ENCODE data around the gene CT47C1.

DNA sequence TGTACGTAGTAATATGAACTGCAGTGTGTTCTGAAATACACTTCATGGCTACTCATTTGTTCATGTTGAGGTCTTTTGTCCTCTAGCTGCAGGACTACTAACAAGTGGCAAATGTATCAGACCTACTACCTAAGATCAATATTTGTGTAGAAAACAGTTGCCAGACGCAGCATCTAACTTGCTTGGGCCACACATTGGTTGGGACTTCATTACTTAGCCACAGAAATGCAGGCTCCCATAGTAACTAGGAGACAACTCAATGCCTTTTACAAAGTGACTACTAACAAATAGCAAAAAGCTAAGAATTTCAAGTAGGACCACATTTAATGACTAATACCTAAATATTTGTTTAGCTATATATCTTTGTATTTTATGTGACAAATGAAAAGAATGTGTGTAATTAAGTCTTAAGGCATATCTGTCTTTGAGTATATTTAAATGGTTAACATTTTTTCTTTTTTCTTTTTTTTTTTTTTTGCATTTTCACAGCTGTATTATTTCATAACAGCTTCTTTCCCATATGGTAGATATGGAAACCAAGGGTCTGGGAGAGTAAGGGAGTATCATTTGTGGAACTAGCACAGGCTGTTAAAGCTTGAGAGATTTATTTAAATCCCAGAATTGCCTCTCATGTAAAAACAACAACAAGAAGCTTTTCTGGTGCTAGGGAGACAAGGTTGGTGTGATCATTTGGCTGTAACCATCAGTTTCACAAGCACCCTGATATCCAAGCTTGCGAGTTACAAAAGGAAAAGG, 2.7 kb downstream of the CT47C1 start:
- no peak for TF ChIP-seq EZH2 (IDR thresholded peaks at IDR 0.05; ENCODE audit: insufficient read depth, poor library complexity, severe bottlenecking)
- no peak for TF ChIP-seq EZH2phosphoT487 (IDR thresholded peaks at IDR 0.05; ENCODE audit: insufficient read depth, low read depth)
